Epithelial cell of prostate (primary cell): Measurements from ENCODE around the gene SMPD3.

Experiments used
- DNase-seq: peaks from one replicate; pipeline ENCODE4 v3.0.0-alpha.2; 2011; ENCODE audit warnings: low read depth, low spot score
- H3K27ac ChIP-seq: fragments of 450-650 bp; 2 replicates; pipeline ENCODE4 v1.5.1; 2017; ENCODE audit warnings: mild to moderate bottlenecking

Gene SMPD3

GRCh38 chr16:68345958-68346635 lies 102.2 kb downstream of the SMPD3 start:
- H3K27ac ChIP-seq, result no peak overlapping the region
- DNase-seq, result no peak

GRCh38 chr16:68345351-68345810 lies 102.9 kb downstream of the SMPD3 start:
- no peak for DNase-seq
- H3K27ac ChIP-seq, result no peak overlapping the region

GRCh38 chr16:68344252-68344651 lies 104.1 kb downstream of the SMPD3 start:
- DNase-seq, result no peak
- H3K27ac ChIP-seq, result no peak overlapping the region

GRCh38 chr16:68343137-68343536 lies 105.2 kb downstream of the SMPD3 start:
- no peak overlapping the region for H3K27ac ChIP-seq
- DNase-seq, result no peak

GRCh38 chr16:68342620-68343019 lies 105.7 kb downstream of the SMPD3 start:
- no peak overlapping the region for H3K27ac ChIP-seq
- no peak for DNase-seq

GRCh38 chr16:68339214-68339613 lies 109.1 kb downstream of the SMPD3 start:
- DNase-seq, result no peak

GRCh38 chr16:68338326-68339119 lies 109.8 kb downstream of the SMPD3 start:
- H3K27ac ChIP-seq, result no peak overlapping the region
- DNase-seq, result no peak

More at GRCh38 chr16:68339214-68339613, 109.1 kb downstream of the SMPD3 start:
- H3K27ac ChIP-seq, result no peak overlapping the region

- H3K27ac ChIP-seq, result no peak overlapping the region
- no peak for DNase-seq
Measured at GRCh38 chr16:68335175-68335574, 113.1 kb downstream of the SMPD3 start.

GRCh38 chr16:68332411-68333121 lies 115.7 kb downstream of the SMPD3 start:
- no peak for DNase-seq
- no peak overlapping the region for H3K27ac ChIP-seq

- H3K27ac ChIP-seq, result no peak overlapping the region
- DNase-seq, result no peak
Measured at GRCh38 chr16:68331879-68332410, 116.4 kb downstream of the SMPD3 start.

- no peak overlapping the region for H3K27ac ChIP-seq
- DNase-seq, result no peak
Measured at GRCh38 chr16:68328860-68329390, 119.4 kb downstream of the SMPD3 start.

GRCh38 chr16:68328151-68328859 lies 120.0 kb downstream of the SMPD3 start:
- no peak overlapping the region for H3K27ac ChIP-seq
- peak; percentile 58 for DNase-seq

GRCh38 chr16:68324780-68325357 lies 123.4 kb downstream of the SMPD3 start:
- DNase-seq, result no peak
- no peak overlapping the region for H3K27ac ChIP-seq

GRCh38 chr16:68324336-68324735 lies 124.0 kb downstream of the SMPD3 start:
- no peak for DNase-seq
- no peak overlapping the region for H3K27ac ChIP-seq

- H3K27ac ChIP-seq, result no peak overlapping the region
- no peak for DNase-seq
Measured at GRCh38 chr16:68319185-68319908, 129.0 kb downstream of the SMPD3 start.

- no peak for DNase-seq
- H3K27ac ChIP-seq, result no peak overlapping the region
Measured at GRCh38 chr16:68313116-68313515, 135.2 kb downstream of the SMPD3 start.

GRCh38 chr16:68310774-68311511 lies 137.4 kb downstream of the SMPD3 start, which contains the start of the genes PRMT7 and SLC7A6OS:
Gene PRMT7, plus strand, starts transcription at chr16:68311019. Its CDS starts 4,961 bp downstream, at chr16:68315980.
Gene SLC7A6OS, minus strand, starts transcription at chr16:68310946. Its CDS starts 20 bp downstream, at chr16:68310926.
- peak within 1 kb of the TSS; percentile 67 for H3K27ac ChIP-seq
- DNase-seq, result peak; percentile 29

GRCh38 chr16:68310437-68310773 lies 137.9 kb downstream of the SMPD3 start:
- no peak for DNase-seq
- peak overlapping the region; percentile 67 for H3K27ac ChIP-seq
